ENCODE data around the gene CSNK1A1. TPM values are rescaled to one million over a fixed set of nuclear protein-coding genes. Genes with fewer than 3 reads are reported as not detected.

CSNK1A1 gene
- total RNA-seq, 4 donors from 2014 or later: 264 to 414 (median 344) TPM

- H3K27ac ChIP-seq: no peak overlapping the region
- WGBS, 2 donors (ENCODE audit: low coverage in 1 of 2): 66 to 75% methylated on average over 4 to 5 of the region's 5 CpGs
- TF ChIP-seq POLR2A (IDR thresholded peaks at IDR 0.05): no peak
- no peak for TF ChIP-seq EP300 (IDR thresholded peaks at IDR 0.05)
- no peak for TF ChIP-seq CTCF (IDR thresholded peaks at IDR 0.05)
- no peak for TF ChIP-seq POLR2AphosphoS5 (IDR thresholded peaks at IDR 0.05)
- H3K4me3 ChIP-seq: no peak overlapping the region
- ATAC-seq: no peak
- H3K9me3 ChIP-seq: no peaks in the 10 kb centered on the region
- H3K36me3 ChIP-seq: no peaks in the 10 kb centered on the region
- peaks cover 0 to 29% (median 11%) of the 10 kb centered on the region in 3 donors for H3K4me1 ChIP-seq
- no peaks in the 10 kb centered on the region for H3K27me3 ChIP-seq
These were observed 91.3 kb downstream of the CSNK1A1 start for GRCh38 chr5:149459891-149460290.

GRCh38 chr5:149457393-149457763, 93.9 kb downstream of the CSNK1A1 start:
- TF ChIP-seq POLR2AphosphoS5 (IDR thresholded peaks at IDR 0.05) (no peak), EP300 (IDR thresholded peaks at IDR 0.05) (no peak), CTCF (IDR thresholded peaks at IDR 0.05) (no peak), POLR2A (IDR thresholded peaks at IDR 0.05) (no peak)
- no peak overlapping the region for H3K4me3 ChIP-seq
- ATAC-seq: no peak
- no peaks in the 10 kb centered on the region for H3K36me3 ChIP-seq
- no peaks in the 10 kb centered on the region for H3K27me3 ChIP-seq
- no CpG with 5 or more reads among the region's 5 CpGs for WGBS, 2 donors (ENCODE audit: low coverage in 1 of 2)
- H3K4me1 ChIP-seq: peaks cover 0 to 40% (median 16%) of the 10 kb centered on the region in 3 donors
- peak overlapping the region; percentile 64 to 92 (median 72) for H3K27ac ChIP-seq
- no peaks in the 10 kb centered on the region for H3K9me3 ChIP-seq

GRCh38 chr5:149456597-149457392, 94.4 kb downstream of the CSNK1A1 start:
- peaks cover 3 to 46% (median 22%) of the 10 kb centered on the region in 3 donors for H3K4me1 ChIP-seq
- 37 to 56% methylated on average over 5 to 6 of the region's 6 CpGs for WGBS, 2 donors (ENCODE audit: low coverage in 1 of 2)

GRCh38 chr5:149455889-149456409, 95.3 kb downstream of the CSNK1A1 start:
- no peaks in the 10 kb centered on the region for H3K9me3 ChIP-seq
- H3K27me3 ChIP-seq: no peaks in the 10 kb centered on the region
- no peak overlapping the region for H3K4me3 ChIP-seq
- peak overlapping the region; percentile 64 to 92 (median 77) for H3K27ac ChIP-seq
- 65 to 84% methylated on average over 4 of the region's 13 CpGs for WGBS, 2 donors (ENCODE audit: low coverage in 1 of 2)
- ATAC-seq: peak; percentile 42
- peaks cover 3 to 54% (median 30%) of the 10 kb centered on the region in 3 donors for H3K4me1 ChIP-seq
- TF ChIP-seq CTCF (IDR thresholded peaks at IDR 0.05) (no peak), POLR2AphosphoS5 (IDR thresholded peaks at IDR 0.05) (peak; percentile 52), POLR2A (IDR thresholded peaks at IDR 0.05) (no peak)
- no peaks in the 10 kb centered on the region for H3K36me3 ChIP-seq

More at GRCh38 chr5:149456597-149457392, 94.4 kb downstream of the CSNK1A1 start:
- Histone ChIP-seq H3K27ac (peak overlapping the region; percentile 64 to 92 (median 72)), H3K36me3 (no peaks in the 10 kb centered on the region), H3K27me3 (no peaks in the 10 kb centered on the region), H3K4me3 (no peak overlapping the region), H3K9me3 (no peaks in the 10 kb centered on the region)
- ATAC-seq: no peak
- TF ChIP-seq POLR2AphosphoS5 (IDR thresholded peaks at IDR 0.05): no peak
- TF ChIP-seq POLR2A (IDR thresholded peaks at IDR 0.05): no peak
- TF ChIP-seq CTCF (IDR thresholded peaks at IDR 0.05): no peak
- TF ChIP-seq EP300 (IDR thresholded peaks at IDR 0.05): no peak

Data from gastroesophageal sphincter (tissue), 4 donors.